ENCODE results near the gene SSB.

Gene SSB

GRCh38 chr2:169798718-169799592 lies at the start of gene SSB:
TSS of gene SSB (plus strand) at chr2:169798871. CDS start at chr2:169800961, 2,090 bp downstream.
- ChIA-PET POLR2A (ENCODE audit: low non-redundant PET) (no interaction called here), CTCF (interaction anchor here (1.6 kb wide), 1 partner anchor 24 kb away, joined by 3 read pairs; no protein-coding TSS in a partner anchor)
- peak; percentile 95 for DNase-seq (ENCODE audit: low spot score)
- no peak for TF ChIP-seq CTCF (conservative IDR thresholded peaks at IDR 0.05; ENCODE audit: low read depth)
- peak within 1 kb of the TSS; percentile 93 for H3K27ac ChIP-seq

GRCh38 chr2:169752752-169753151 lies 45.9 kb upstream of the SSB start:
- POLR2A ChIA-PET (ENCODE audit: low non-redundant PET): no interaction called here

GRCh38 chr2:169755083-169755870 lies 43.4 kb upstream of the SSB start:
- TF ChIP-seq CTCF (conservative IDR thresholded peaks at IDR 0.05; ENCODE audit: low read depth): no peak
- ChIA-PET CTCF (no interaction called here), POLR2A (ENCODE audit: low non-redundant PET) (no interaction called here)
- DNase-seq (ENCODE audit: low spot score): no peak
- no peak overlapping the region for H3K27ac ChIP-seq

More at GRCh38 chr2:169752752-169753151, 45.9 kb upstream of the SSB start:
- H3K27ac ChIP-seq: no peak overlapping the region
- CTCF ChIA-PET: no interaction called here
- no peak for TF ChIP-seq CTCF (conservative IDR thresholded peaks at IDR 0.05; ENCODE audit: low read depth)
- DNase-seq (ENCODE audit: low spot score): no peak

GRCh38 chr2:169756342-169756741 lies 42.3 kb upstream of the SSB start:
- TF ChIP-seq CTCF (conservative IDR thresholded peaks at IDR 0.05; ENCODE audit: low read depth): no peak
- no peak overlapping the region for H3K27ac ChIP-seq
- CTCF ChIA-PET: no interaction called here
- no peak for DNase-seq (ENCODE audit: low spot score)
- POLR2A ChIA-PET (ENCODE audit: low non-redundant PET): no interaction called here

GRCh38 chr2:169757356-169757755 lies 41.3 kb upstream of the SSB start:
- POLR2A ChIA-PET (ENCODE audit: low non-redundant PET): no interaction called here
- DNase-seq (ENCODE audit: low spot score): no peak
- TF ChIP-seq CTCF (conservative IDR thresholded peaks at IDR 0.05; ENCODE audit: low read depth): no peak
- CTCF ChIA-PET: no interaction called here
- no peak overlapping the region for H3K27ac ChIP-seq

- H3K27ac ChIP-seq: no peak overlapping the region
- POLR2A ChIA-PET (ENCODE audit: low non-redundant PET): no interaction called here
- CTCF ChIA-PET: no interaction called here
- DNase-seq (ENCODE audit: low spot score): no peak
- no peak for TF ChIP-seq CTCF (conservative IDR thresholded peaks at IDR 0.05; ENCODE audit: low read depth)
These were observed 40.9 kb upstream of the SSB start for GRCh38 chr2:169757778-169758177.
